ENCODE measurements around the gene ANTKMT. TPM values are rescaled to one million over a fixed set of nuclear protein-coding genes. Genes with fewer than 3 reads are reported as not detected.

ANTKMT gene
- total RNA-seq, 2 experiments from 2014 or later, result 37.3 to 40.1 TPM

DNA sequence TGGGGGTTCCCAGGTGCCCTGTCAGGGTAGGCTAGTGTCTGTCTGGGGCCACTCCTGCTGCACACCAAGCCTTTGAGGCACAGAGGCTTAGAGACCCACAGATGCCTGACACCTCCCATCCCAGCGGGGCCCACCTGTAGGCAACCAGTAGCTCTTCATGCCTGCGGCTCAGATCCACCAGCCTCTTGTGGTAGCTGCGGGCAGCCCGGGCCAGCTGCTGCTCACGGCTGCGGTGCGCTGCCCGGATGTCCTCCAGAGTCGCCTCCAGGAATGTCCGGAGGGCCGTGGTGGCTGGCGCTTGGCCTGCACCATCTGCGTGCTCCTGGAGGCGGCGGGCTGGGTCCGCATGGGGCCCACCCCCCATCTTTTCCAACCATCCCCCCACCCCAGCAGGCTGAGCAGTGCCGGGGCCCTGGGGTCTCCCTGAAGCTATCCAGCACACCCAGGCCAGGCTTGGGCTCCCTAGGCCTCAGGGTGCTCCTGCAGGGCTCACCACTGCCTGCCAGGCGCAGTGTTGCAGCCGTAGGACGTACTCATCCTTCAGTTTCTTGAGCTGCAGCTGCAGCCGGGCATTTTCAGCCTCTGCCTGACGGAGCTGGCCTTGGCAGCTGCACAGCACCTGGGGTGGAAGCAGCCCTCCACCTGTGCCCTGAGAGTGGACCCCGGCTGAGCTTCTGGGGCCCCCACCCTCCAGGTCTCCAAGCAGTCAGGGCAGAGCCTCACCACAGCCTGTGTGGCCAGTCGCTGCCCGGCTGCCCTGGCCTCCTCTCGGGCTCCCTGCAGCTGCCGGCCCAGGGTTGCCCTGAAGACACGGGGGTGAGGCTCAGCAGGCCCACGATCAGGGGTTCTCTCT is 3.5 kb downstream of the ANTKMT start:
- DNase-seq, result no peak
- Mint-ChIP-seq H3K36me3 (no peaks in the 10 kb centered on the region), H3K4me1 (peaks cover 9% of the 10 kb centered on the region), H3K4me3 (no peak overlapping the region), H3K9me3 (no peaks in the 10 kb centered on the region), H3K27ac (no peak overlapping the region), H3K27me3 (no peaks in the 10 kb centered on the region)

DNA sequence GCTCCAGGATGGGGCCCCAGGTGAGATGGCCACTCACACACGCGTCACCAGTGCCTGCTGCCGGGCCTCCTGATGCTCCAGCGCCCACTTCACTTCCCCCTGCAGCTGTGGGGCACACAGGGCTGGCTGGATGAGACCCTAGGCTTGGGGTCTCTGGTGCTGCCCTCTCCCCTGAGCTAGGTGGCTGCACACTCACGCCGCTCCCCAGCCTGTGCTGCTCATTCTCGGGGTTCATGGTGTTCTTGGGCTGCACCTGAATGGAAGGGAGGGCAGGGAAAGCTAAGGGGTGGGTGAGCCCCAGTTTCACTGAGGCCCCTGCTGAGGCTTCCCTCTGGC is 4.1 kb downstream of the ANTKMT start:
- H3K27ac Mint-ChIP-seq, result no peak overlapping the region
- no peaks in the 10 kb centered on the region for H3K9me3 Mint-ChIP-seq
- H3K27me3 Mint-ChIP-seq, result no peaks in the 10 kb centered on the region
- no peak overlapping the region for H3K4me3 Mint-ChIP-seq
- no peaks in the 10 kb centered on the region for H3K36me3 Mint-ChIP-seq
- H3K4me1 Mint-ChIP-seq, result peaks cover 8% of the 10 kb centered on the region
- DNase-seq, result no peak

DNA sequence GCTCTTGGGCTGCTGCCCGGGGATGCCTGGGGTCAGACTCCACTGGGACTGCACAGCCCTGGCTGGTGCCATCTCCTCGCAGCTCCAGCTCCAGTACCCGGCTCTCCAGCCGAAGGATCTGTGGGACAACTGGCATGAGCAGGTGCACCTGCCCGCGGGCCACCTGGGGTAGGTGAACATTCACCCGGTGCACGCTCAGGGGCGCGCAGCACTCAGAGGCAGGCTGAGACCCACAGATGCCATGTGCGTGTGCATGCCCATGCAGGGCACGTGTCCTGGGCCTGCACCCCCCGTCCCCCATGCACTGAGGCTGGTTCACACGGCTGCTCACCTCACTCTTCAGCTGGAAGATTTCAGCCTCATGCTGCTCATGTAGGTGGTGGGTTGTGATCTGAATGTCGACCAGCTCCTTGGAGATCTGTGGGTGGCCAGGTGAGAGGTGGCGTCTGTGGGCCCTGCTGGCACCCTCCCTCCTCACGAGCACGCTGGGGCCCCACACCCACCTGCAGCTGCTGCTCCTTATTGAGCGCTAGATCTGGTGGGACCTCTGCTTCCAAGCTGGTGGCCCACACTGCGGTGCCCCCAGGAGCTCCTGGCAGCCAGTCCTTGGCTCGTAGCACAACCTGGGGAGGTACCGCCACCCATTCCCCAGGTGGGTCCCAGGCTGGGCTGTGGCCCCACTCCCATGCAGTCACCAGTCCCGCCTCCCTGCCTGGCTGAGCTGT is 4.7 kb downstream of the ANTKMT start:
- Mint-ChIP-seq H3K9me3 (no peaks in the 10 kb centered on the region), H3K27ac (no peak overlapping the region), H3K4me1 (peaks cover 4% of the 10 kb centered on the region), H3K36me3 (no peaks in the 10 kb centered on the region), H3K4me3 (no peak overlapping the region), H3K27me3 (no peaks in the 10 kb centered on the region)
- DNase-seq, result no peak

DNA sequence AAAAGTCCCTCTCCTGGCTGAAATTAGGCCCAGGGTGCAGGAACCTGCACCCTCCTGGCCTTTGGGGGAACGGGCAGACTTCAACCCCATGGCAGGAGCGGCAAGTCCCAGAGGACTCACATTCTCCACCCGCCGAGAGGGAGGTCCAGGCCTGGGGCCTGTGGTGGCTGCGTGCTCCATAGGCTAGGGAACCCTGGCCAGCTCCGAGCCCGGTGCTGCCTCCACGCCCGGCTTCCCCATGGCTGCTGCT is 5.2 kb downstream of the ANTKMT start:
- Mint-ChIP-seq H3K27ac (no peak overlapping the region), H3K4me1 (peaks cover 3% of the 10 kb centered on the region), H3K4me3 (no peak overlapping the region), H3K27me3 (no peaks in the 10 kb centered on the region), H3K9me3 (no peaks in the 10 kb centered on the region), H3K36me3 (no peaks in the 10 kb centered on the region)
- no peak for DNase-seq

DNA sequence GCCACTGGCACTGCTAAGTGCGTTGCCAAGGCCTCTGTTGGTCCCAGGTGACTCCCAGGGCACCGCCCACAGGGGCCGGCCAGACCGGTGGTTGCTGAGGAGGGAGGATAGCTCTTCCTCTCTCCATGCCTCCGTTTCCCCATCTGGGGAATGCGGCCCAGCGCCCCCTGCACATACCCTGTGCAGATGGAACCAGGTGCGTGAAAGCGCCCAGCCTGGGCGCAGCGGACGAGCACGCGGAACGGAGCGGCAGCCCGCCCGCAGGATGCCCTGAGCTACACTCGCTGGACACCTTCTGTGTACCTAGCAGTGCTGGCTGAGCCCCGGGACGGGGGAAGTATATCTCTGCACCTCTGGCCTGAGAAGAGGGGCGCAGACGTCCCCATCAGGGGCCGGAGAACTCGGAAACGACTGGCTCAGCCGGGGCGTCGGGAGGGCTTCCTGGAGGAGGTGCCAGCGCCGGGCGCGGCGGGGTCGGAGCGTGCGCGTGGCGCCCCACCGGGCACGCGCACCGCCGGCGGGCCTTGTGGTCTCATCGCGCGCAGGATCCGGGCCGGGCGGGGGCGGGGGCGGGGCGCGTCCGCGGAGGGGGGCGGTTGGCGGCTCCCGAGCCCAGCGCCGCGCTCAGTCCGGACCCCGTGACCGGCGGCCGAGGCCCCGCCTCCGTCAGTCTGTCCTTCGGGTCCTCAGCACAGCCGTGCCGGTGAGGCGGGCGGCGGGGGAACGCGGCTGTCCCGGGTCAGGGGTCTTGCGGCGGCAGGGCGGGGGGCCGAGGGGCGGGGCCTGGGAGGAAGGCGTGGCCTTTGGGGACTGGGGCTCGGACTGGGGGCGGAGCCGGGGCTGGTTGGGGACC is 5.7 kb downstream of the ANTKMT start, which contains the start of the genes CCDC78 and HAGHL:
CCDC78 (minus strand) TSS at position 6 of the 853 bp plus-strand sequence. CDS start 76 bp downstream, outside the sequence.
HAGHL (plus strand) TSS at position 669 of the 853 bp plus-strand sequence. CDS start 404 bp downstream, outside the sequence.
- H3K36me3 Mint-ChIP-seq, result no peaks in the 10 kb centered on the region
- no peaks in the 10 kb centered on the region for H3K9me3 Mint-ChIP-seq
- peak within 1 kb of the TSS; percentile 58 for H3K27ac Mint-ChIP-seq
- DNase-seq, result peak; percentile 67
- H3K27me3 Mint-ChIP-seq, result no peaks in the 10 kb centered on the region
- H3K4me3 Mint-ChIP-seq, result peak within 1 kb of the TSS; percentile 64
- H3K4me1 Mint-ChIP-seq, result peaks cover 3% of the 10 kb centered on the region

DNA sequence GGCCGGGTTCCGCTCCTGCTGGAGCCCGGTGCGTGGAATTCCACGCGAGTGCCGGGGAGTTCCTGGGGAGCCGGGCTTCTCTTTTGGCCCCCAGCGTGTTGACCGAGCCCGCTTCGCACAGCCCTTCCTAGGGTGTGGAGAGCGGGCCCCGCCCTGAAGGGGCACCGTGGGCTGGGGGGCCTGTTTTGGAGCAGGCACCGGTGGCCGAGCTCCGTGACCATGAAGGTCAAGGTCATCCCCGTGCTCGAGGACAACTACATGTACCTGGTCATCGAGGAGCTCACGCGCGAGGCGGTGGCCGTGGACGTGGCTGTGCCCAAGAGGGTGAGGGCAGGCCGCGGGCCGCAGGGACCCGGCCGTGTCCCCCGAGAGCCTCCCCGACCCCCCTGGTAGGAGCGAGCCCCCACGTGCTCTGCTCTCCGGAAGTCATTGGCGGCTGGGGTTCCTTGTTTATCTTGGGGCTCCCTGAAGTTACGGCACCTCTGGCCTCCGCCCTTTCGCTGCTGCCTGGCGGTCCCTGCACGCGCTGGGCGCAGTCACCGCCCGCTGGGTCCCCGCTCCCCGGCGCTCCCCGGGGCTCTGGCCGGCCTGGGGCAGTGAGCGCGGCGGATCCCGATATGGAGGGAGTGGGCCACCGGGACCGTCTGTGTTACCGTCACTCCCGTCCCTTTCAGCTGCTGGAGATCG is 6.5 kb downstream of the ANTKMT start:
- no peaks in the 10 kb centered on the region for H3K27me3 Mint-ChIP-seq
- H3K9me3 Mint-ChIP-seq, result no peaks in the 10 kb centered on the region
- no peaks in the 10 kb centered on the region for H3K36me3 Mint-ChIP-seq
- DNase-seq, result peak; percentile 54
- no peak overlapping the region for H3K27ac Mint-ChIP-seq
- peaks cover 3% of the 10 kb centered on the region for H3K4me1 Mint-ChIP-seq
- H3K4me3 Mint-ChIP-seq, result peak overlapping the region; percentile 60

DNA sequence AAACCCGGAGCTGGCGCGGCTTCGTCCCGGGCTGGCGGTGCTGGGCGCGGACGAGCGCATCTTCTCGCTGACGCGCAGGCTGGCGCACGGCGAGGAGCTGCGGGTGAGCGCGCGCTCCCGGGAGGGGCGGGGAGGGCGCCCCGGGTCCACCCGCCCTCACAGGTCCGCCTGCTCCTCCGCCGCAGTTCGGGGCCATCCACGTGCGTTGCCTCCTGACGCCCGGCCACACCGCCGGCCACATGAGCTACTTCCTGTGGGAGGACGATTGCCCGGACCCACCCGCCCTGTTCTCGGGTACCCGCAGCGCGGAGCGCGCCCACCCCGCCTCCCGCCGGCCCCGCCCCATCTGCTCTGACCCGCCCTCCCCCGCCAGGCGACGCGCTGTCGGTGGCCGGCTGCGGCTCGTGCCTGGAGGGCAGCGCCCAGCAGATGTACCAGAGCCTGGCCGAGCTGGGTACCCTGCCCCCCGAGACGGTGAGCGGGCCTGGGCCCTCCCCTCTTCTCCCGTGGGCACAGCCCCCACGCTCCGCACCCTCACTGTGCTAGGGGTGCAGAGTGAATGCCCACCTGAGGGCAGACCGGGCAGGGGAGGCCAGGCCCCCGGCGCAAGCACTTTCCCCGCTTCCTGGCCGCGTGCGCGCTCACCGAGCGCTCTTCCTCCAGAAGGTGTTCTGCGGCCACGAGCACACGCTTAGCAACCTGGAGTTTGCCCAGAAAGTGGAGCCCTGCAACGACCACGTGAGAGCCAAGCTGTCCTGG is 7.4 kb downstream of the ANTKMT start:
- Mint-ChIP-seq H3K9me3 (no peaks in the 10 kb centered on the region), H3K27me3 (no peaks in the 10 kb centered on the region), H3K4me3 (peak overlapping the region; percentile 65), H3K27ac (no peak overlapping the region), H3K36me3 (no peaks in the 10 kb centered on the region), H3K4me1 (peaks cover 3% of the 10 kb centered on the region)
- peak; percentile 75 for DNase-seq

DNA sequence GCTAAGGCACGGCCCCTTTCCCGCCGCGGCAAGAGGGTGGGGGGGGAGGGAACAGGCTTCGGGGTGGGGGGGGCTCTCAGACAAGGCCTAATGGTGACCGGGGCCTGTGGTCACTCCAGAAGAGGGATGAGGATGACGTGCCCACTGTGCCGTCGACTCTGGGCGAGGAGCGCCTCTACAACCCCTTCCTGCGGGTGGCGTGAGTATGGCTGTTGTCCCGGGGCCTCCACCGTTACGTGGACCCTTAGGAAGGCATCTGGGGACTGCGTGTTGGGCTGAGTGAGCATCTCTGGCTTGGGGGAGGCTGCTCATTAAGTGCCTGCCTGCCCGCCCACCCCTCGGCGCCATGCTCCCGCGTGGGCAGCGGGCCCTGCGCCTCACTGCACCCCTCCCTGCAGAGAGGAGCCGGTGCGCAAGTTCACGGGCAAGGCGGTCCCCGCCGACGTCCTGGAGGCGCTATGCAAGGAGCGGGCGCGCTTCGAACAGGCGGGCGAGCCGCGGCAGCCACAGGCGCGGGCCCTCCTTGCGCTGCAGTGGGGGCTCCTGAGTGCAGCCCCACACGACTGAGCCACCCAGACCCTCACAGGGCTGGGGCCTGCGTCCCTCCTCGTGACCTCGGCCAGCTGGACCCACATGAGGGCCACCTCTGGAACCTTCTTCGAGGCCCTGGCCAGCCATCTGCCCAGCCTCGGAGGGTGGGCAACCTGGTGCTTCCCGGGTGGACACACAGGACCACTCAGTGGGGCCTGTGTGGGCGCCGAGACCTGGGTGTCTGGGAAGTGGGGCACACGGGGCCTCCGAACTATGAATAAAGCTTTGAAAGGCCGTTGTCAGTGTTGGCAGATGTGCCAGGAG is 8.2 kb downstream of the ANTKMT start:
- Mint-ChIP-seq H3K4me1 (peaks cover 3% of the 10 kb centered on the region), H3K27me3 (no peaks in the 10 kb centered on the region), H3K36me3 (no peaks in the 10 kb centered on the region), H3K9me3 (no peaks in the 10 kb centered on the region), H3K4me3 (peak overlapping the region; percentile 65), H3K27ac (no peak overlapping the region)
- DNase-seq, result no peak

DNA sequence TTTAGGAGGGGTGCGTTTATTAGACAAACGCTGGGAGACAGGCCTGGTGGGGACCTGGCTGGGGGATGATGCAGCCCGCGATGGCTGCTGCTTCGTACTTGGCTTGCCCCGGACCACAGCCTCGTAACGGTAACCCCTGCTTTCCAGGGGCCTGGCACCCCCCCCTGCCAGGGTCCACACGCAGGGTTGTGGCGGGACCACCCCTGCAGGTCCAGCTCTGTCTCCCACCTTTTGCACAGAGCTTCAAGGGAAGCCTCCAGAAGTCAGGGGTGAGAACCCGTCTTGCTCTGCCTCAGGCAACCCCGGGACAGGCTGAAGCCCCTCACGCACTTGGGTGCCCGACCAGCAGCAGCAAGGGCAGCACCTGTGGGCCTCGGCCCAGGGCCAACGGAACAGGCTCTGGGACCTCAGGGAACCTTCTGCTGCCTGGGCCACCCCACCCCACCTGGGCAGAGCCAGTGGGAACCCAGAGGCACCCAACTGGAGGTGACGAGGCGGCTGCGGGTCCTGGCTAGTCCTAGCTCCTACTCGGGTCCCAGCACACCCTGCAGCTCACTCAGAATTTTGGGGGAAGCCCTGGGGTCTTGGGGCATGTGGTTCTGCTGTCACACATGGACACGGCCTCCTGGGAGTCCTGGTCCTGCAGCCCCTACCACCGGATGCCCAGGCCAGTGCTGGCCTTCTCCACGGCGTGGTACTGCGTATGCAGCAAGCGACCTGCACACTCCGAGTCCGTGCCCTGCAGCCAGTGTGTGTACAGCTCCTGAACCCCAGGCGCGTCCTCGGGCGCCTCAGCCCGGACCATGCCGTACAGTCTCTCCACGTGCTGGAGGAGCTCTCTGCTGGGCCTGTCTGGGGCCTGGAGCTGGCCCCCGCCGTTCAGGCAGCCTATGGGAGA is 9.1 kb downstream of the ANTKMT start:
- Mint-ChIP-seq H3K27me3 (no peaks in the 10 kb centered on the region), H3K9me3 (no peaks in the 10 kb centered on the region), H3K4me1 (peaks cover 3% of the 10 kb centered on the region), H3K4me3 (peak overlapping the region; percentile 10), H3K36me3 (no peaks in the 10 kb centered on the region), H3K27ac (no peak overlapping the region)
- no peak for DNase-seq

DNA sequence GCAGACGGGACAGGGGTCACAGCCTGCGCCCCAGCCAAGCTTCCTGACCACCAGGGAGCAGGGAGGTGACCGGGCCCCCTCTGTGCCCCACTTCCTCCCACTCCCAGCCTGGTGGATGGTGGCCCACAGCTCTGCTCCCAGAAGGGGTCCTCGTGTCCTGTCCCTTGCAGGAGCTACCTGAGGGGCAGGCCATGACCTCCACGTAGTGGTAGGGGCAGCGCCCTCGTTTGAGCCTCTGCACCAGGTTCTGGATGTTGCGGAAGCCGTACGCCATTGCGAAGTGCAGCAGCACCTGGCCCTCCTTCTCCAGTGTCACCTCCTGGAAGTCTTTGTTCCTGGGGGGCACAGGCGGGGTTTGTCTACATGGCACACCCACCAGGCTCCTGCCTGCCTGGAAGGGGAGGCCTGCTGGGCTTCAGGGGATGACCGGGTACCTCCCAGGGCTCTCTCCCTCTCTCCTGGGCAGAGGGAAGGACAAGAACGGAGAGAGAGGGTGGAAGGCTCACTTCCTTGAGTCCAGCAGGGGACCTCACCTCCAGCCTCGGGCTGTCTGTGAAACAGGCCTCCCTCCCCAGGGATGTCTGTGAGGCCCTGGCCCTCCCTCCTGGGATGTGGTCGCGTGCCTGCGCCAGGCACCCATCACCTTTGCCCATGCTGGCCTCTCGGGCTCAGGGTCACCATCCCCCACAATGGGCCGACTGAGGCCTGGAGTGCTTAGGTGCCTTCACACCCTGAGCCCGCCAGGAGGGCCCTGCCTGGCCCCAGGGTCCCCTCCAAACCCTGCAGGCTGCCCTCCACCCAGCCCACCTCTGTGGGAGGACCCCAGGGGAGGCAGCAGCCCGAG is 9.9 kb downstream of the ANTKMT start:
- H3K27me3 Mint-ChIP-seq, result no peaks in the 10 kb centered on the region
- peaks cover 6% of the 10 kb centered on the region for H3K4me1 Mint-ChIP-seq
- H3K36me3 Mint-ChIP-seq, result no peaks in the 10 kb centered on the region
- no peak overlapping the region for H3K27ac Mint-ChIP-seq
- H3K9me3 Mint-ChIP-seq, result no peaks in the 10 kb centered on the region
- no peak for DNase-seq
- H3K4me3 Mint-ChIP-seq, result no peak overlapping the region

DNA sequence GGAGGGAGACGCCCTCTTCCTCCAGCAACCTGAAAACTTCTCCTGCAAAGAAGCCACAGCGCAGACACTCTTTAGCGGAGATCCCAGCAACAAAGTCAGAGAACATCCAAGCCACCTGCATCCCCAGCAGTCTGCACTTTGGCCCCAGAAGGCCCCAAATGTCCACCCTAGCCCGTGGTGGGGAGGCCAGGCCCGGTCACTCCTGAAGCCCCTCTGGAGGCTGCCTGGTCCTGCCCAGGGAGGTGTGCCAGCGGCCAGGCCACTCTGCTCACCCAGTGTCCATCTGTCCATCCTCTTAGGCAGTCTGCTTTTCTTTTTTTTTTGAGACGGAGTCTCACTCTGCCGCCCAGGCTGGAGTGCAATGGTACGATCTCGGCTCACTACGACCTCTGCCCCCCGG is 11.4 kb downstream of the ANTKMT start:
- H3K27ac Mint-ChIP-seq, result no peak overlapping the region
- no peaks in the 10 kb centered on the region for H3K27me3 Mint-ChIP-seq
- no peak overlapping the region for H3K4me3 Mint-ChIP-seq
- no peak for DNase-seq
- H3K9me3 Mint-ChIP-seq, result no peaks in the 10 kb centered on the region
- H3K4me1 Mint-ChIP-seq, result peaks cover 7% of the 10 kb centered on the region
- H3K36me3 Mint-ChIP-seq, result peaks cover 3% of the 10 kb centered on the region

DNA sequence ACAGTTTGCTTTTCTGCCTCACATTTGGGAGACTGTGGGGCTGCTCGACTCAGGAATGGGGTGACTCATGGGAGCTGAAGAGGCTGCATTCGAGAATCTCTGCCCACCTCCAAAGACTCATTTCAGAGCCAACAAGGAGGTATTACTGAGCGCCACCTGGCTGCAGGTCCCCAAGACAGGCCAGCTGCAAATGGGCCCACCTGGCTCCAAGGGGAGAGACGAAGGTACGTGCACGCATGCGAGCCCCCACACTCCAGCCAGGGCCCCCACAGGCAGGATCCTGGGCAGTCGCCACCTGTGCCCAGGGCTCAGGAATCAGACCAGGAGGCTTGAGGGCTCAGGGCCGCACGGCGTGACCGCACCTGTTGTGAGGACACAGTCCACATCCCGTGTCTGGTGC is 12.0 kb downstream of the ANTKMT start:
- Mint-ChIP-seq H3K4me1 (peaks cover 7% of the 10 kb centered on the region), H3K4me3 (no peak overlapping the region), H3K9me3 (no peaks in the 10 kb centered on the region), H3K27ac (no peak overlapping the region), H3K27me3 (no peaks in the 10 kb centered on the region), H3K36me3 (peaks cover 3% of the 10 kb centered on the region)
- no peak for DNase-seq
